GM18526 (cell line): Measurements from ENCODE around the gene C17orf75.

Experiments used
- POLR2A ChIP-seq: IDR thresholded peaks from 3 replicates; pipeline ENCODE4 v1.6.1; 2011; ENCODE audit not compliant: insufficient read length; ENCODE audit errors: extremely low read depth

Gene C17orf75

GRCh38 chr17:32318071-32318470 lies 23.9 kb downstream of the C17orf75 start:
- no peak for TF ChIP-seq POLR2A

GRCh38 chr17:32317353-32317752 lies 24.6 kb downstream of the C17orf75 start:
- TF ChIP-seq POLR2A, result no peak

GRCh38 chr17:32315171-32315570 lies 26.8 kb downstream of the C17orf75 start:
- TF ChIP-seq POLR2A, result no peak

- no peak for TF ChIP-seq POLR2A
Measured at GRCh38 chr17:32314636-32315035, 27.3 kb downstream of the C17orf75 start.

- no peak for TF ChIP-seq POLR2A
Measured at GRCh38 chr17:32311028-32311536, 30.9 kb downstream of the C17orf75 start.

- TF ChIP-seq POLR2A, result no peak
Measured at GRCh38 chr17:32307658-32308057, 34.3 kb downstream of the C17orf75 start.

GRCh38 chr17:32305049-32305448 lies 36.9 kb downstream of the C17orf75 start:
- no peak for TF ChIP-seq POLR2A

- no peak for TF ChIP-seq POLR2A
Measured at GRCh38 chr17:32303781-32304288, 38.1 kb downstream of the C17orf75 start.

- TF ChIP-seq POLR2A, result no peak
Measured at GRCh38 chr17:32302860-32303649, 38.9 kb downstream of the C17orf75 start.

- TF ChIP-seq POLR2A, result no peak
Measured at GRCh38 chr17:32302037-32302436, 39.9 kb downstream of the C17orf75 start.

GRCh38 chr17:32299580-32300164 lies 42.3 kb downstream of the C17orf75 start:
- no peak for TF ChIP-seq POLR2A

- no peak for TF ChIP-seq POLR2A
Measured at GRCh38 chr17:32298721-32299579, 43.0 kb downstream of the C17orf75 start.

GRCh38 chr17:32298298-32298697 lies 43.7 kb downstream of the C17orf75 start:
- TF ChIP-seq POLR2A, result no peak

- TF ChIP-seq POLR2A, result no peak
Measured at GRCh38 chr17:32297860-32298259, 44.1 kb downstream of the C17orf75 start.

GRCh38 chr17:32297424-32297823 lies 44.5 kb downstream of the C17orf75 start:
- TF ChIP-seq POLR2A, result no peak
